Measurements from ENCODE around the gene PIEZO2.

- TF ChIP-seq CTCF (IDR thresholded peaks at IDR 0.05; ENCODE audit: low read depth, low read length, poor library complexity, severe bottlenecking): no peak
- TF ChIP-seq EZH2phosphoT487 (IDR thresholded peaks at IDR 0.05; ENCODE audit: borderline replicate concordance, low read length): no peak
These were observed 462.0 kb downstream of the PIEZO2 start for GRCh38 chr18:10687161-10687925.

All from DOHH2 (cell line).